GM08714 (cell line): ENCODE measurements around the gene COMMD9.

Experiments
- H3K4me3 ChIP-seq: fragments of 200-500 bp; sonication (Bioruptor generic); 2 replicates; pipeline ENCODE4 v1.5.1; 2014; ENCODE audit warnings: mild to moderate bottlenecking, low read length, inconsistent platforms
- ZNF274 ChIP-seq: IDR thresholded peaks from 2 replicates; pipeline ENCODE4 v1.6.1; 2012; ENCODE audit warnings: mild to moderate bottlenecking, low read depth, low read length

The COMMD9 gene

DNA sequence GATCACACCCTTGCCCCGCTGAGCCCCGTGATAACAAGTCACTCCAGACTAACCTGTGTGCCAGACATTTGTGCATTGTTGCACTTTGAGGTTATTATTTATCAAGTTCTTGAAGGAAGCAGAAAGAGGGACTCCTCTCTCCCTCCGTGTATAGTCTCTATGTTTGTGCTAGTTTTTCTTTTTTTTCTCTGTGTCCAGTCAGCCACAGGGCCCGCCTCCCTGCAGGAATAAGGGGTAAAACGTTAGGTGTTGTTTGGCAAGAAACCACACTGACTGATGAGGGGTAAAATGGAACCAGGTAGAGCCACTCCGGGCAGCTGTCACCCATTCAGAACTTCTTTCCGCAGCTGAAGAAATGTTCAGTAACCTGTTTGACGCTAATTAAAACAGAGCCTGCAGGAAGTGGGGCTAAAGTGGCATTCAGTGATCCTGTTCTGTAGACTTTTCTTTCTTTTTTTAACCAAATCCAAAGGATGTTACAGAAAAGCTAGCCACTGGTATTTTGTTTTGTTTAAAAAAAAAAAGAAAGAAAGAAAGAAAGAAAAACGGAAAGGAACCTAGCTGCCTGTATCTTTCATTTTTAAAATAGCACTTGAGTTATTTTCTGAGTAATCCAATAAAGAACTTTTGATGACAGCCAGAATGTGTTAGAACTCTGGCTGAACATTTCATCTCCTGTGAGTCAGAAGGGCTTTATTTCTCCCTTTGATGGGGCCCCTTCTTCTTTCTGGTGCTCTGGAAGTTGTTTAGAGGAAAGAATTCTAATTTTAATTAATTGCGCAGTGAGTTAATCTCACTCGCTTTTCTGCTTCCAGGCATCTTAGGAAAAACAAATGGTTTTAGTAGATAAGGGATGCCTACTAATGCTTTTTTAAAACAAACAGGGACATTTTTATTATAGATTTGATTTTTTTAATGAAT lies 58.2 kb downstream of the COMMD9 start:
- H3K4me3 ChIP-seq, result no peak overlapping the region
- TF ChIP-seq ZNF274, result no peak

DNA sequence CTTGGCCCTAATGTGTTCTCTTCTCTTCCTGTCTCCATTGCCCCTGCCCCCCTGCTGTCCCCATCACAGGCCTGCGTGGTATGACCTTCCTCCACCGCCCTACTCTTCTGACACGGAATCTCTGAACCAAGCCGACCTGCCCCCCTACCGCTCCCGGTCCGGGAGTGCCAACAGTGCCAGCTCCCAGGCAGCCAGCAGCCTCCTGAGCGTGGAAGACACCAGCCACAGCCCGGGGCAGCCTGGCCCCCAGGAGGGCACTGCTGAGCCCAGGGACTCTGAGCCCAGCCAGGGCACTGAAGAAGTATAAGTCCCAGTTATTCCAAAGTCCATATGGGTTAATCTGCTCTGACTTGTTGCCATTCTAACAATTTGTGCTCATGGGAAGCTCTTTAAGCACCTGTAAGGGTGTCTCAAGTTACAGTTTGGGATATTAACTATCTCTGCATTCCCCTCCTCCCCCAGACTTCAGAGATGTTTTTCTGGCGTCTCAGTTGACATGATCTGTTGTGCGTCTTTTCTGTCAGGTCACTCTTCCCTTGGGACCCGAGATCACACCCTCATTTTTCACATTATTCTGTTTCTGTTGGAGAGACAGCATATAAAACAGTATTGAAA lies 60.0 kb downstream of the COMMD9 start:
- no peak for TF ChIP-seq ZNF274

DNA sequence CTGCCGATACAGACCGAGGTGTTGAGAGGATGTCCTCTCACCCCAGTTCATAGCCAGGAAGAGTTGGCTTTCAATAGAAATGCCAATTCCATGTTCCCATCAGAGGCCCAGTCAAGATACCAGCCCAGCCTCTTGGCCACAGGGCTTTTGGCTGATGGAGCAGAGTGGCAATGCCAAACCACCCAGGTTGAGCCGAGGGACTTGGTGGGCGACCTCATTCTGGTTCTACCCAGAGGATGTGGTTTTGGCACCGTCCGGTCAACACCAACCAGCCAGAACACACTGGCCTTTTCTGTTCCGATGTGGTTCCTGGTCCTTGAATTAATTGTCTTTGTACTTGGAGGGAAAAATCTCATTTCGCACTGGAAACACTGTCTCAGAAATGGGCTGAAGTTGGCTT lies 60.5 kb downstream of the COMMD9 start:
- no peak overlapping the region for H3K4me3 ChIP-seq
- TF ChIP-seq ZNF274, result no peak

More for the DNA sequence above, 60.0 kb downstream of the COMMD9 start:
- no peak overlapping the region for H3K4me3 ChIP-seq

DNA sequence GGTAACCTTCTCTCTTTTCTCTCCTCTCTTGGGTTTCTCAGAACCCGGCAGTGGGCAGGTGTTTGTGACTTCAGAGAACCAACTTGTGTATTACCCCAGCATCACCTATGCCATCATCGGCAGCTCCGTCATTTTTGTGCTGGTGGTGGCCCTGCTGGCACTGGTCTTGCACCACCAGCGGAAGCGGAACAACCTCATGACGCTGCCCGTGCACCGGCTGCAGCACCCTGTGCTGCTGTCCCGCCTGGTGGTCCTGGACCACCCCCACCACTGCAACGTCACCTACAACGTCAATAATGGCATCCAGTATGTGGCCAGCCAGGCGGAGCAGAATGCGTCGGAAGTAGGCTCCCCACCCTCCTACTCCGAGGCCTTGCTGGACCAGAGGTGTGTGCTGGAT lies 62.2 kb downstream of the COMMD9 start:
- no peak for TF ChIP-seq ZNF274

DNA sequence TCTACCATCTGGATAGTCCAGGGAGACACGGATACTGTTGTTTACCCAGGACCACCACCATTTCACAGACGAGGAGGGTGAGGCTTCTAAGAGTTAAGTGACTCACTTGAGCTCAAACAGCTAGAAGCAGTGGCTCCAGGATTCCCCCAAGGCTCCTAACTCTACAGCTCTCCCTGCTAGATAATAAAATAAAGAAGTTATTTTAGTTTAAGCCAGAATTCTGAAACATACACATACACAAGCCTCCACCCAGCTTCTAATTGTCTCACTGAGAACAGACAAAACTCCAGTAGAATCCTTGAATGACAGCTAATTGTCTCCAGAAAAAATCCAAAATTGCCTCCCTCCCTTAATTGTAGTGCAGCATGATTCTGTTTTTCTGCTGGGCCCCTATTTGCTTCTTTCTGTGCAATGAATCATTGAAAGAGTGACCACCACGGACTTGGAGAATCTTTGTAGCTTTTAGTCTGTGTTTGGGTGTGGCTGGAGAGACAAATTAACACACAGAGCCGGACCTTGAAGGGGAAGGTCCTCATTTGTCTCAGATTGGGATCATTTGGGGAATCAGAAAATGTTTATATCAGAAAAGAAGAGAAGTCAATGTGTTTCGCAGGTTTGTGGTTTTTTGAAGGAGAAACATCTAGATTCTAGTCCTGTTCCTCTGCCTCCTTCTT lies 64.9 kb downstream of the COMMD9 start:
- no peak overlapping the region for H3K4me3 ChIP-seq
- TF ChIP-seq ZNF274, result no peak

More for the DNA sequence above, 62.2 kb downstream of the COMMD9 start:
- H3K4me3 ChIP-seq, result no peak overlapping the region

DNA sequence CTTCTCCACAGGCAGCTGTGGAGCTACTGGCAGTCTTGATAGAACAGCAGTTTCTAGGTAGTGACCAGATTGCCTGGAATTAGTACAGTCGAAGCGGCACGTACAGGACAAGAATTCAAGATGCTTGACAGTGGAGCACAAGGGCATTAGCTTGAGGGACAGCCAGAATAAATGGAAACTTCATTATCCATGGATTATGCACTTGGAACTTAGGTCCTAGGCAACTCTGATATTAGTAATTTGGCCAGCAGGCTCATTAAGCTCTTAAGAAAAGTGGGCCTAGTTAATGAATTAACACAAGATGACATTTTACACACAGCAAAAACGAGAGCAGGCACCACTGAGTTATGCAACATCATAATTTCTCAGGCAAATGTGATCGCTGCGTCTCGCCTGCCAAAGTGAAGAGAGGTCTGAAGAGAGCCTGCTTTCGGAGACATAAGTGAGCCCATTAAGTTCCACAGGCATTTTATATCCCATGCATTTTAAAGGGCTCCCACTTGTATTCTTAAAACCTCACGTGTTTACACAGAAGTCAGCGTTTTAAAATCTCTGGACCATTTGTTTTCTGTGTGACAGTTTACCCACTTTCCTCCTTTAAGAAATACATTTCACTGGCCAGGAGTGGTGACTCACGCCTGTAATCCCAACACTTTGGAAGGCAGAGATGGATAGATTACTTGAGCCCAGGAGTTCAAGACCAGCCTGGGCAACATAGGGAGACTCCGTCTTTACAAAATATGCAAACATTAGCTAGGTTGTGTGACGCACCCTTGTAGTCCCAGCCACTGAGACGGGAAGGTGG lies 66.2 kb downstream of the COMMD9 start:
- TF ChIP-seq ZNF274, result no peak
- no peak overlapping the region for H3K4me3 ChIP-seq
